HEK293 (cell line): ENCODE data around the gene FYB2.

Experiments
- TCF7L2 ChIP-seq: IDR thresholded peaks from 2 replicates; pipeline ENCODE4 v1.6.1; 2011; ENCODE audit warnings: low read depth, mild to moderate bottlenecking, inconsistent platforms, low read length, moderate library complexity, borderline replicate concordance
- ZBTB20 ChIP-seq: fragments of 450-650 bp; formaldehyde crosslinking; IDR thresholded peaks from 2 replicates; pipeline ENCODE4 v1.5.1; 2016; ENCODE audit warnings: missing biosample characterization, missing genetic modification characterization
- ZNF112 ChIP-seq: fragments of 450-650 bp; formaldehyde crosslinking; IDR thresholded peaks from 2 replicates; pipeline ENCODE4 v1.5.0; 2017; ENCODE audit warnings: missing biosample characterization, missing genetic modification characterization
- ZNF121 ChIP-seq: fragments of 450-650 bp; formaldehyde crosslinking; IDR thresholded peaks from 2 replicates; pipeline ENCODE4 v1.5.1; 2016; ENCODE audit warnings: missing biosample characterization, missing genetic modification characterization
- ZNF140 ChIP-seq: fragments of 450-650 bp; formaldehyde crosslinking; IDR thresholded peaks from 2 replicates; pipeline ENCODE4 v1.5.1; 2016; ENCODE audit warnings: missing biosample characterization, missing genetic modification characterization
- ZNF16 ChIP-seq: fragments of 450-650 bp; formaldehyde crosslinking; IDR thresholded peaks from 2 replicates; pipeline ENCODE4 v1.5.1; 2016; ENCODE audit warnings: low read depth, missing biosample characterization, missing genetic modification characterization
- ZNF175 ChIP-seq: fragments of 450-650 bp; formaldehyde crosslinking; IDR thresholded peaks from 2 replicates; pipeline ENCODE4 v1.5.1; 2016; ENCODE audit warnings: missing biosample characterization, missing genetic modification characterization
- ZNF2 ChIP-seq: fragments of 450-650 bp; formaldehyde crosslinking; IDR thresholded peaks from 2 replicates; pipeline ENCODE4 v1.5.1; 2016; ENCODE audit warnings: missing biosample characterization, missing genetic modification characterization
- ZNF274 ChIP-seq, 2 experiments: fragments of 200-500 bp in 1 of 2; fragments of 450-650 bp in 1 of 2; sonication (Bioruptor generic) in 1 of 2; formaldehyde crosslinking in 1 of 2; IDR thresholded peaks; 2 replicates each; pipeline versions ENCODE4 v1.5.1 to v1.6.1; 2014 to 2016; ENCODE audit warnings: borderline replicate concordance in 1 of 2, inconsistent platforms in 1 of 2, low read length in 1 of 2, missing biosample characterization in 1 of 2, missing genetic modification characterization in 1 of 2
- ZNF292 ChIP-seq: fragments of 450-650 bp; formaldehyde crosslinking; IDR thresholded peaks from 2 replicates; pipeline ENCODE4 v1.5.1; 2016; ENCODE audit warnings: low read depth, missing biosample characterization, missing genetic modification characterization, borderline replicate concordance
- ZNF423 ChIP-seq: fragments of 450-650 bp; formaldehyde crosslinking; IDR thresholded peaks from 2 replicates; pipeline ENCODE4 v1.5.1; 2016; ENCODE audit warnings: missing biosample characterization, missing genetic modification characterization
- TF ChIP-seq, protein P1 (sequence below): fragments of 450-650 bp; formaldehyde crosslinking; IDR thresholded peaks from 2 replicates; pipeline ENCODE4 v1.5.1; 2017; ENCODE audit warnings: missing biosample characterization, missing genetic modification characterization
- TF ChIP-seq, protein P2 (sequence below): fragments of 450-650 bp; formaldehyde crosslinking; IDR thresholded peaks from 2 replicates; pipeline ENCODE4 v1.5.1; 2016; ENCODE audit warnings: missing biosample characterization, missing genetic modification characterization

DNA sequence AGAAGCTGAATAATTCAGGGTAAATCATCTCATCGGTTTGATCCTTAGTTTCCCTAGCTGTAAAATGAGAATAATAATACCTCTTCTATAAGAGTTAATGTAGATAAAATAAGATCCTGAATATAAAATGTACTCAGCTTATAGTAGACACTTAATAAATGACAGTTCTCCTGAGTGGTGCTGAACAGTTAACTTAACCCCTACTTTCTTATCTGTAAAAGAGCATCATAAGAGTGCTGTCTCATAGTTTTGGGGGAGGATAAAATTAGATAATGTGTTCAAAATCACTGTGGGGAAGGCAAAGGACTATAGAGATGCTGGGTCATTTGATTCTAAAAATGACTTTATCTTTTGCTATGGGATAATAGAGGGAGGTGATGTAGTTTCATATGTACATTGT, 36.0 kb upstream of the FYB2 start:
- TF ChIP-seq, protein P1, sequence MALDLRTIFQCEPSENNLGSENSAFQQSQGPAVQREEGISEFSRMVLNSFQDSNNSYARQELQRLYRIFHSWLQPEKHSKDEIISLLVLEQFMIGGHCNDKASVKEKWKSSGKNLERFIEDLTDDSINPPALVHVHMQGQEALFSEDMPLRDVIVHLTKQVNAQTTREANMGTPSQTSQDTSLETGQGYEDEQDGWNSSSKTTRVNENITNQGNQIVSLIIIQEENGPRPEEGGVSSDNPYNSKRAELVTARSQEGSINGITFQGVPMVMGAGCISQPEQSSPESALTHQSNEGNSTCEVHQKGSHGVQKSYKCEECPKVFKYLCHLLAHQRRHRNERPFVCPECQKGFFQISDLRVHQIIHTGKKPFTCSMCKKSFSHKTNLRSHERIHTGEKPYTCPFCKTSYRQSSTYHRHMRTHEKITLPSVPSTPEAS, result no peak
- TF ChIP-seq ZNF121 (no peak), ZBTB20 (tag by site-specific recombination) (no peak), ZNF274 (IDR thresholded peaks at IDR 0.05; ENCODE audit: low read length) (no peak), ZNF274 (tag by site-specific recombination; IDR thresholded peaks at IDR 0.05; ENCODE audit: borderline replicate concordance) (no peak), ZNF175 (tag by site-specific recombination) (no peak), ZNF423 (tag by site-specific recombination) (no peak), ZNF140 (tag by site-specific recombination) (no peak), ZNF16 (no peak), ZNF292 (no peak), TCF7L2 (no peak), ZNF2 (no peak), ZNF112 (tag by site-specific recombination) (no peak)
- TF ChIP-seq, protein P2, sequence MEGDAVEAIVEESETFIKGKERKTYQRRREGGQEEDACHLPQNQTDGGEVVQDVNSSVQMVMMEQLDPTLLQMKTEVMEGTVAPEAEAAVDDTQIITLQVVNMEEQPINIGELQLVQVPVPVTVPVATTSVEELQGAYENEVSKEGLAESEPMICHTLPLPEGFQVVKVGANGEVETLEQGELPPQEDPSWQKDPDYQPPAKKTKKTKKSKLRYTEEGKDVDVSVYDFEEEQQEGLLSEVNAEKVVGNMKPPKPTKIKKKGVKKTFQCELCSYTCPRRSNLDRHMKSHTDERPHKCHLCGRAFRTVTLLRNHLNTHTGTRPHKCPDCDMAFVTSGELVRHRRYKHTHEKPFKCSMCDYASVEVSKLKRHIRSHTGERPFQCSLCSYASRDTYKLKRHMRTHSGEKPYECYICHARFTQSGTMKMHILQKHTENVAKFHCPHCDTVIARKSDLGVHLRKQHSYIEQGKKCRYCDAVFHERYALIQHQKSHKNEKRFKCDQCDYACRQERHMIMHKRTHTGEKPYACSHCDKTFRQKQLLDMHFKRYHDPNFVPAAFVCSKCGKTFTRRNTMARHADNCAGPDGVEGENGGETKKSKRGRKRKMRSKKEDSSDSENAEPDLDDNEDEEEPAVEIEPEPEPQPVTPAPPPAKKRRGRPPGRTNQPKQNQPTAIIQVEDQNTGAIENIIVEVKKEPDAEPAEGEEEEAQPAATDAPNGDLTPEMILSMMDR (tag by site-specific recombination), result no peak
